ENCODE measurements around the gene MED6. TPM values are rescaled to one million over a fixed set of nuclear protein-coding genes. Genes with fewer than 3 reads are reported as not detected.

MED6 gene
- total RNA-seq, 1 donor from 2014 or later: 62.9 TPM

DNA sequence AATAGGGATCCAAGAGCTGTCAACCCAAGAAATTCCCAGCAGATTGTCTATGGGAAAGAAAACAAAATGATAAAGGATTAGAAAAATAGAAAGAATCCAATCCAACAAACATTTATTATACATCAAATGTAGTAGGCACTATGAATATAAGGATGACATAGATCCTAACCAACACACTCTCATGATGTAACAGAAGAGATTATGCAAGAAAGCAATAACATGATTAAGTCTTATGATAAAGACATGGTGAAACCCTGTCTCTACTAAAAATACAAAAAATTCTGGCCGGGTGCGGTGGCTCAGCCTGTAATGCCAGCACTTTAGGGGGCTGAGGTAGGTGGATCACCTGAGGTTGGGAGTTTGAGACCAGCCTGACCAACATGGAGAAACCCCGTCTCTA lies 2.7 kb downstream of the MED6 start:
- TF ChIP-seq CTCF (IDR thresholded peaks at IDR 0.05; ENCODE audit: unreplicated experiment): no peak
- Mint-ChIP-seq H3K4me1 (peaks cover 26% of the 10 kb centered on the region), H3K36me3 (peaks cover 12% of the 10 kb centered on the region), H3K27ac (no peak overlapping the region), H3K27me3 (ENCODE audit: low read depth) (peaks cover 2% of the 10 kb centered on the region), H3K9me3 (no peaks in the 10 kb centered on the region), H3K4me3 (no peak overlapping the region)
- no peak for DNase-seq (ENCODE audit: low spot score in 2 of 2, unreplicated experiment in 2 of 2)

- H3K27ac Mint-ChIP-seq: no peak overlapping the region
- H3K9me3 Mint-ChIP-seq: no peaks in the 10 kb centered on the region
- H3K4me1 Mint-ChIP-seq: peaks cover 18% of the 10 kb centered on the region
Observed at GRCh38 chr14:70595443-70596185, 4.8 kb downstream of the MED6 start.

GRCh38 chr14:70594461-70594860 lies 6.0 kb downstream of the MED6 start:
- Mint-ChIP-seq H3K36me3 (peaks cover 25% of the 10 kb centered on the region), H3K27me3 (ENCODE audit: low read depth) (no peaks in the 10 kb centered on the region), H3K4me3 (no peak overlapping the region), H3K27ac (no peak overlapping the region), H3K4me1 (peaks cover 10% of the 10 kb centered on the region), H3K9me3 (no peaks in the 10 kb centered on the region)
- no peak for TF ChIP-seq CTCF (IDR thresholded peaks at IDR 0.05; ENCODE audit: unreplicated experiment)
- no peak for DNase-seq (ENCODE audit: low spot score in 2 of 2, unreplicated experiment in 2 of 2)

More at GRCh38 chr14:70595443-70596185, 4.8 kb downstream of the MED6 start:
- Mint-ChIP-seq H3K36me3 (peaks cover 19% of the 10 kb centered on the region), H3K4me3 (no peak overlapping the region), H3K27me3 (ENCODE audit: low read depth) (no peaks in the 10 kb centered on the region)
- no peak for TF ChIP-seq CTCF (IDR thresholded peaks at IDR 0.05; ENCODE audit: unreplicated experiment)
- no peak for DNase-seq (ENCODE audit: low spot score in 2 of 2, unreplicated experiment in 2 of 2)

DNA sequence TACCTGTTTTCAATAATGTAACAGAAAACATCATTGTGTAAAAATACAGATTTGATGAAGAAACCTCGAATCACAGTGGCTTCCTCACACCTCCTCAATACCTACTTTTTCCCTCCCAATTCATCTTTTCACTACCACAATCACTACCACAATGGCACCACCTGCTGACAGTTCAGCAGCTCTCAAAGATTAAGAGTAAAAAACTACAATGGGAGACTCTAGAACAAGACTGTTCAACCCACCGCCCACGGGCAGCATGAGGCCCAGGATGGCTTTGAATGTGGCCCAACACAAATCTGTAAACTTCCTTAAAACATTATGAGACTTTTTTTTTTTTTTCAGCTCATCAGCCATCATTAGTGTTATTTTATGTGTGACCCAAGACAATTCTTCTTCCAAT lies 15.2 kb downstream of the MED6 start:
- no peaks in the 10 kb centered on the region for H3K4me1 Mint-ChIP-seq
- H3K9me3 Mint-ChIP-seq: peaks cover 9% of the 10 kb centered on the region
- DNase-seq (ENCODE audit: low spot score in 2 of 2, unreplicated experiment in 2 of 2): no peak
- H3K36me3 Mint-ChIP-seq: peaks cover 44% of the 10 kb centered on the region
- TF ChIP-seq CTCF (IDR thresholded peaks at IDR 0.05; ENCODE audit: unreplicated experiment): no peak
- no peaks in the 10 kb centered on the region for H3K27me3 Mint-ChIP-seq (ENCODE audit: low read depth)
- H3K27ac Mint-ChIP-seq: no peak overlapping the region
- H3K4me3 Mint-ChIP-seq: no peak overlapping the region

DNA sequence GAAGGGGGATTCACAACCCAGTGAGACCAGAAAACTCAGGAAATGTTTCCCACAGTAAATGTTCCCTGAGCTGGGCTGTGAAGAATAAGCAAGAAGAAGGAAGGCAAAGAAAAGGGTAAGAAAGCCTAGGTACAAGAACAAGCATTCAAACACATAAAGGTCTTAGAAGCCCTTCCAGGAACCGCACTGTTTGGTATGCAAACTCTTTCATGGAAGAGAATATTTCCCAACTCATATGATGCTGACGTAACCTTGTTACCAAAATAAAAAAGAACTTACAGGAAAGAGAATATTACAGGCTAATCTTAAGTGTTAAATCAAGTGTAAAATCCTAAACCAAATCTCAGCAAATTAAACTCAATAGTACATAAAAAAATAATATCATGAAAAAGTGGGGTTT lies 23.6 kb downstream of the MED6 start:
- Mint-ChIP-seq H3K9me3 (peaks cover 39% of the 10 kb centered on the region), H3K4me3 (no peak overlapping the region), H3K36me3 (peaks cover 59% of the 10 kb centered on the region), H3K27ac (no peak overlapping the region), H3K4me1 (no peaks in the 10 kb centered on the region), H3K27me3 (ENCODE audit: low read depth) (no peaks in the 10 kb centered on the region)
- no peak for TF ChIP-seq CTCF (IDR thresholded peaks at IDR 0.05; ENCODE audit: unreplicated experiment)
- DNase-seq (ENCODE audit: low spot score in 2 of 2, unreplicated experiment in 2 of 2): no peak
